GM21619 (cell line): Measurements from ENCODE around the gene DLX1.

Experiments
- ATAC-seq: cut with Tn5 transposase; IDR thresholded peaks from one replicate; pipeline ENCODE4 v1.9.1; 2021; ENCODE audit not compliant: unreplicated experiment

Gene DLX1

GRCh38 chr2:172086241-172087206 is 1.2 kb downstream of the DLX1 start:
- peak; percentile 38 for ATAC-seq

GRCh38 chr2:172087207-172087779 is 2.0 kb downstream of the DLX1 start:
- no peak for ATAC-seq

GRCh38 chr2:172087780-172088244 is 2.5 kb downstream of the DLX1 start:
- ATAC-seq, result no peak

GRCh38 chr2:172088245-172089004 is 3.1 kb downstream of the DLX1 start:
- no peak for ATAC-seq

- no peak for ATAC-seq
Measured at GRCh38 chr2:172089005-172089504, 3.7 kb downstream of the DLX1 start.

GRCh38 chr2:172089633-172090032 is 4.3 kb downstream of the DLX1 start:
- ATAC-seq, result no peak

GRCh38 chr2:172090044-172090961 is 5.0 kb downstream of the DLX1 start:
- no peak for ATAC-seq

GRCh38 chr2:172091000-172091641 is 5.8 kb downstream of the DLX1 start:
- ATAC-seq, result no peak

GRCh38 chr2:172091761-172092566 is 6.7 kb downstream of the DLX1 start:
- no peak for ATAC-seq

- ATAC-seq, result no peak
Measured at GRCh38 chr2:172092716-172093415, 7.6 kb downstream of the DLX1 start.

GRCh38 chr2:172093416-172094293 is 8.3 kb downstream of the DLX1 start:
- ATAC-seq, result no peak

- no peak for ATAC-seq
Measured at GRCh38 chr2:172094294-172095145, 9.2 kb downstream of the DLX1 start.

- ATAC-seq, result no peak
Measured at GRCh38 chr2:172095146-172095904, 10.0 kb downstream of the DLX1 start.

GRCh38 chr2:172095905-172096625 is 10.8 kb downstream of the DLX1 start:
- no peak for ATAC-seq
